ENCODE measurements around the gene UNCX.

DNA sequence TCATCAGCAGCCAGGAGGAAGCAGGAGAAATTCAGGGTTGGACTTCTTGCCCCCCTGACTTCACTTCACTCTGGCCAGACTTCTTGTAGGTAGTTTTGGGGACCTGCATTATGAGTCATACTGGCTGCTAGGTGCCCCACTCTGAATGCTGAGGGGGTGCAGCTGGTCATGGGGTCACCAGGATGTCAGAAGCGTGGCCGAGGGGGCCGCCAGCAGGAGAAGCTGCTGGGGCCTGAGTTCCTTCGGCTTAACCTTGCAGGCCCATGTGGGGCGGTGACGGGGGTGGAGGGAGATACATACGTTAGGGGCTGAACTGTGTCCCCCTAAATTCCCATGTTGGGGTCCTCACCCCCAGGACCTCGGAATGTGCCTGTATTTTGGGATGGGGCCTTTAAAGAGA lies 18.2 kb downstream of the UNCX start:
- no peak for TF ChIP-seq POLR2A (IDR thresholded peaks at IDR 0.05)
- TF ChIP-seq, protein P1, sequence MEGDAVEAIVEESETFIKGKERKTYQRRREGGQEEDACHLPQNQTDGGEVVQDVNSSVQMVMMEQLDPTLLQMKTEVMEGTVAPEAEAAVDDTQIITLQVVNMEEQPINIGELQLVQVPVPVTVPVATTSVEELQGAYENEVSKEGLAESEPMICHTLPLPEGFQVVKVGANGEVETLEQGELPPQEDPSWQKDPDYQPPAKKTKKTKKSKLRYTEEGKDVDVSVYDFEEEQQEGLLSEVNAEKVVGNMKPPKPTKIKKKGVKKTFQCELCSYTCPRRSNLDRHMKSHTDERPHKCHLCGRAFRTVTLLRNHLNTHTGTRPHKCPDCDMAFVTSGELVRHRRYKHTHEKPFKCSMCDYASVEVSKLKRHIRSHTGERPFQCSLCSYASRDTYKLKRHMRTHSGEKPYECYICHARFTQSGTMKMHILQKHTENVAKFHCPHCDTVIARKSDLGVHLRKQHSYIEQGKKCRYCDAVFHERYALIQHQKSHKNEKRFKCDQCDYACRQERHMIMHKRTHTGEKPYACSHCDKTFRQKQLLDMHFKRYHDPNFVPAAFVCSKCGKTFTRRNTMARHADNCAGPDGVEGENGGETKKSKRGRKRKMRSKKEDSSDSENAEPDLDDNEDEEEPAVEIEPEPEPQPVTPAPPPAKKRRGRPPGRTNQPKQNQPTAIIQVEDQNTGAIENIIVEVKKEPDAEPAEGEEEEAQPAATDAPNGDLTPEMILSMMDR (IDR thresholded peaks at IDR 0.05): no peak

Data from adrenal gland (tissue), 5 donors.